GM21423 (cell line): Measurements from ENCODE around the gene RABGAP1L.

ENCODE experiments used
- ATAC-seq: cut with Tn5 transposase; IDR thresholded peaks from one replicate; pipeline ENCODE4 v1.9.1; 2021; ENCODE audit warnings: mild to moderate bottlenecking, moderate library complexity; ENCODE audit not compliant: unreplicated experiment

The RABGAP1L gene

GRCh38 chr1:174197088-174197487 lies 37.8 kb downstream of the RABGAP1L start:
- no peak for ATAC-seq

GRCh38 chr1:174197547-174197946 lies 38.2 kb downstream of the RABGAP1L start:
- no peak for ATAC-seq

- ATAC-seq: no peak
These were observed 38.9 kb downstream of the RABGAP1L start for GRCh38 chr1:174198202-174198601.

- no peak for ATAC-seq
These were observed 41.4 kb downstream of the RABGAP1L start for GRCh38 chr1:174200746-174201145.

DNA sequence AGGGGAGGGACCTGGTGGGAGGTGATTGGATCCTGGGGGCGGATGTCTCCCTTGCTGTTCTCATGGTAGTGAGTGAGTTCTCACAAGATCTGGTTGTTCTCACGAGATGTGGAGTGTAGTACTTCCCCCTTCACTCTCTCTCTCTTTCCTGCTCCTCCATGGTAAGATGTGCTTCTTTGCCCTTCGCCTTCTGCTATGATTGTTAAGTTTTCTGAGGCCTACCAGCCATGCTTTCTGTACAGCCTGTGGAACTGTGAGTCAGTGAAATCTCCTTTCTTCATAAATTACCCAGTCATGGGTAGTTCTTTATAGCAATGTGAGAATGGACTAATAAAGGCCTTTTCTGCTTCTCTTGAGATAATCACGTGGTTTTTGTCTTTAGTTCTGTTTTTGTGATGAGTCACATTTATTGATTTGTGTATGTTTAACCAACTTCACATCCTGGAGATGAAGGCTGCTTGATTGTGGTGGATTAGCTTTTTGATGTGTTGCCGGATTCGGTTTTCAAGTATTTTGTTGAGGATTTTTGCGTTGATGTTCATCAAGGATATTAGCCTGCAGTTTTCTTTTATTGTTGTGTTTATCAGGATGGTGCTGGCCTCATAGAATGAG lies 45.5 kb downstream of the RABGAP1L start:
- ATAC-seq: no peak

GRCh38 chr1:174206148-174206836 lies 47.0 kb downstream of the RABGAP1L start:
- no peak for ATAC-seq

DNA sequence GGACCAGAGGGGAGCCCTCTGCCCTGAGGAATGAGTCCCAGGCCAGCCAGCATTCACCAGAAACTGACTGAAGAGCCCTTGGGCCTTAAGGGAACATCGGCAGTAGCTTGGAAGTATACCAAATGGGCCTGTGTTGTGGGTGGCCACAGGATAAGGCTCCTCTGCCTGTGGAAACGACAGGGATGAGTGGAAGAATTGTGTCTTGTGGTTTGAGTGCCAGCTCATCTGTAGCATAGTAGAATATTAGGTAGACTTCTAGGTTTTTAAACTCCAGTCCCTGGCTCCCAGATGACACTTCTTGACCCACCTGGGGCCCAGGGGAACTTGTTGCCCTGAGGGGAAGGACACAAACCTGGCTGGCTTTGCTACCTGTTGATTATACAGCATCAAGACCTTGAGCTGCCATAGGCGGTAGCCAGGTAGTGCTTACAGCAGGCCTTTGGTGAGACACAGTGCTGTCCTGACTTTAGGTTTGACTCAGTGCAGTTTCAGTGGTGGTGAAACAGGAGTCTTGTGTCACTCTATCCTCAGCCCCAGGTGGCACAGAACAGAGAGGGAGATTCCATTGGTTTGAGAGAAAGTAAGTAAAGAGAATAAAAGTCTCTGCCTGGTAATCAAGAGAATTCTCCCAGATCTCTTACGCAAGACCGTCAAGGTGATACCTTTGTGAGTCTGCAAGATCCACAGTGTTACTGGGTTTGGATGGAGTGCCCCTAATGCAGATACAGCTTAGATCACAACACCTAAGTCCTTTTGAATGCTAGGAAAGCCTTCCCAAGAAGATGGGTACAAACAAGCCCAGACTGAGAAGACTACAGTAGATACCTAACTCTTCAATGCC lies 50.2 kb downstream of the RABGAP1L start:
- peak; percentile 91 for ATAC-seq

- no peak for ATAC-seq
These were observed 52.2 kb downstream of the RABGAP1L start for GRCh38 chr1:174211486-174211885.

DNA sequence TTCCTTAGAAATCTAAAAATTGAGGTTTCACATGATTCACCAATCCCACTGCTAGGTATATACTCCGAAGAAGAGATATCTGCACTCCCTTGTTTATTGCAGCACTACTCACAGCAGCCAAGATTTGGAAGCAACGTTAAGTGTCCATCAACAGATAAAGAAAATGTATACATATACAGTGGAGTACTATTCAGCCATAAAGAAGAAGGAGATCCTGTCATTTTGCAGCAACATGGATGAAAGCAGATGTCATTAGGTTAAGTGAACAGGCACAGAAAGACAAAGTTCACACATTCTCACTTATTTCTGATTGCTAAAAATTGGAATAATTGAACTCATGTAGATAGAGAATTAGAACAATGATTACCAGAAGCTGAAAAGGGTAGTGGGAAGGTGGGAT lies 56.4 kb downstream of the RABGAP1L start:
- no peak for ATAC-seq

GRCh38 chr1:174217248-174217647 lies 57.9 kb downstream of the RABGAP1L start:
- ATAC-seq: no peak

DNA sequence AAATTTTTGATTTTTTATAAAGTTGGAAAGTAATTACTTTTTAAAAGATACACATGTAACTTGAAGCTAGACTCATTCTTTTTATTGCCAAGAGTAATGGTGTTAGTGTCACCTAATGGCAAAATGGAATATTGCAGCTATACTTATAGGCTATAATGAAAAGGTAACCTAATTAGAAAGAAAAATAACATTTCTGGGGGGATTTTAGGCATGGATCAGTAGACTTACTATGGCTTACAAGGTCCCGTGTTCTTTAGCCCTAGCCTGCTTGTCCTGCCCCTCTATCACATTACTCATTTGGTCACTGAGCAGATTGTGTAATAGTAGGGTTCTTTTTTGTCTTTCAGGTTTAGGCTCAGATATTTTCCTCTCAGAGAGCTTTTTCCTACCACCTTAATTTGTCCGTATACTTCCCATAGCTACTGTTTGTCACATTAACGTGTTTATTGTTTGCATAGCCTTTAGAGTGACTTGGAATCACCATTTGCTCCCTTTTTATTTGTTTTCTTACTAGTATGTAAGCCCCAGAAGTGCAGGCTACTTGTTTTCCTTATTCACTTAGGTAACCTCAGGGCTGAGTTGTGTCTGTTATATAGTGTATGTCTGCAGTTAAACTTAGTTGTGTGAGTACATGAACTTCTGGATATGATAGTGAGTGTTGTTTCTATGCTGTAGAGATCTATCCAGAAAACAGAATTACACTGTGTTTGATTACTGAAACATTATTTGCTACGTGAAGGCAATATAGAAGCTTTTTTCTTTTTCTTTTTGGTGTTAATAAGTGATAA lies 58.7 kb downstream of the RABGAP1L start:
- no peak for ATAC-seq

DNA sequence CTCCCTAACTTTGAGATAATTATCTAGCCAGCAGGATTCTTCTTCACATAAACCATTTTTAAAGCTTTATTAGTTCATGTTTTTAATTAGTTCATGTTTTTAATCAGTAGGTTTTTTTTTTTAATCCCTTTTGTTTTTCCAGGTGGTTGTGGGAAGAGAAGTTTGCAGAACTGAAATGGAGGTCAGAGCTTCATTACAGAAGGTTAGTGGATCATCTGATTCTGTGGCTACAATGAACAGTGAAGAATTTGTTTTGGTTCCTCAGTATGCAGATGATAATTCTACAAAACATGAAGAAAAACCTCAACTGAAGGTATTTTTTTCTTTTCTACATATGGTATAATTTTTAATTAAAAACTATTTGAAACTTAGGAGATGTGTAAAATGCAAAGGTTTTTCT lies 59.7 kb downstream of the RABGAP1L start:
- ATAC-seq: no peak

DNA sequence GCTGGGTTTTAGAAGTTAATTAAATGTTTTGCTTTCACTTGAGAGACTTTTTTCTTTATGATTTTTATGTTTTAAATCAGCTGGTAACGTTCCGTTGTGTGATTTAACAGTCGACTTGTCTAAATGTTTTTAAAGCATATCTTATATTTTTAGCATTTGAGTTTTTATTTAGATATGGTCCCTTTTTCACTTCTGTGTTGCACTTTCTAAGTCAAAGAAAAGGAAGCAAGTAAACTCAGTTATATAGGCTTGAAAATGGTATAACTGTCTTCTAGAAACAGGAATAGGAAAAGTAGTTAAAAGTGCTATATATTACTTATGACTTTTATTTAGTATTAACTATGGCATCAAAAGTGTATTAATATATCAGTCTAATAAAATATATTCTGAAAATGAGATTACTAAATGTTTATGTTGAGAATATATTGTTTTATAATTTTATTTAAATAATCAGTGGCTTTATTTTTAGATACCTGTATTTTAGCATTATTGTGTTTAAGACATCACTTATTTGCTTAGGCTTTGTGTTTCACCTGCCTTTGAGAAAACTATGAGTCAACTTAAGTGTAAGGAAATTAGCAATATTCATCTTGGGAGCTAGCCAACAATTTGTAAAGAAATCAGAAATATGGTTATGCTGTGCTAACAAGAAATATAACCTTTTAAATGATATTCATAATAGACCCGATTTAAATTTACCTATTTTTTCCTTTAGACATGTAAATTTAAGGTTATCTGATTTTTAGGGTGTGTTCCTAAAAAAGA lies 60.5 kb downstream of the RABGAP1L start:
- ATAC-seq: no peak

DNA sequence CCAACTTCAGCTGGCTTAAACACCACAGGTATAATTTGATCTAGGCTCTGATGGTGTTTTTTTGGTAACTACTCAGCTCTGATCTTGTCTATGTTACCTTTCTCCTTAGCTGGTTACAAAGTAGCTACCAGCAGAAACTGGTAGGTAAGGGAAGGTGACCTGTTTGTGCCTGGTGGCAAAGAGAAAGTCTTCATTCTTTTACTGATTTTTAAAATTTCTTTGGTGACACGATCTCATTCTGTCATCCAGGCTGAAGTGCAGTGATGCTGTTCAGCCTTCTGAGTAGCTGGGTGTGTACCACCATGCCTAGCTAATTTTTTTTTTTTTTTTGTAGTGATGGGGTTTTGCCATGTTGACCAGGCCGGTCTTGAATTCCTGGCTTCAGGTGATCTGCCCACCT lies 62.4 kb downstream of the RABGAP1L start:
- no peak for ATAC-seq

- no peak for ATAC-seq
These were observed 63.0 kb downstream of the RABGAP1L start for GRCh38 chr1:174222166-174222949.

- ATAC-seq: no peak
These were observed 65.3 kb downstream of the RABGAP1L start for GRCh38 chr1:174224641-174225040.

DNA sequence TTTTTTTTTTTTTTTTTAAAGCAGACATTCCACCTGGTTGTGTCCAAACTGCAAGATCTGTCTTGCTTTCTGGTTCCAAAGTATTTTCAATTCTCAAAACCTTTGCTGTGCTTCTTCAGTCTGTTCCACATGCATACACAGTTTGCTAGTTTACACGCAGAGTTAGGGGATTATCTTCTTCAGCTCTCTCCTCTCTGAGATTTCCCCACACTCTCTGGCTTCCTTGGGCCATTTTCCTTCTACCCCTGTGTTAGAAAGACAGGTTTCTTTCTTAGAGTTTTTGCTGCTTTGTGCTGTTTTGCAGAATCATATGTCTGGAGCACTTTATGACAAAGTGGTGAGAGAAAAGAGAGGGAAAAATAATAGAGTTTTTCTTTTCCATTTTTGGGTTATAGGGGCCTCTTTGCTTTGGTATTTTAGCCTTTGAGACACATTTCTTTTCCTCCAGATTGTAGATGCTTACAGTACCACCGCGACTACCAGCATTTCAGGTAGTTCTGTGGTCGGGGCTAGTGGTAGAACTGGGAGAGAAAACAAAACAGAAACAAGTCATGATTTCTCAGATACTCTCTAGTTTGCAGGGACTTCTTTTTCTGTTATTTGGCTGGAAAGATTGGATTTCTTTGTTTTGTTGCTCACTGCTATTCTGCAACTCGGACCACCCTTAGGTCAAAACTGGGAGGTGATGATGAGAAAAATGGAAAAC lies 66.3 kb downstream of the RABGAP1L start:
- ATAC-seq: peak; percentile 71

DNA sequence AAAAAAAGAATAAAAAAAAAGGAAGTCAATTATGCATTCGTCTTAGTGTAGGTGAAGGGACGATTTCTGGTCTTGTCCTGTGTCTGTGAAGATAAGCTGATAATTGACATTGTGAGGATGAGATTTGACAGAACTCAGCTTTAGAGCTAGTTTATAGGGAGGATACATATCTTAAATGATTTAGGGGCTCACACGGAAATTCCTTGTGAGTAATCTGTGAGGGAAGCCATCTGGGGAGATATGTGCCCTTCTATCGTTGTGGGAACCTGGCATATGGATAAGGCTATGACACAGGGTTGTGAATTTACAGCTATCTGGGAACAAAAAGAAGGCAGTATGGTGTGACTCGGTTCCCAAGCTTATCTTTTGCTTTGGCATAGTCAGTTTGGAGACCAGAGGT lies 71.1 kb downstream of the RABGAP1L start:
- no peak for ATAC-seq

- ATAC-seq: no peak
These were observed 73.4 kb downstream of the RABGAP1L start for GRCh38 chr1:174232761-174233160.
